HG03095 (cell line): ENCODE measurements around the gene NAMPT.

Experiments
- ATAC-seq: cut with Tn5 transposase; IDR thresholded peaks from one replicate; pipeline ENCODE4 v1.9.1; 2021; ENCODE audit warnings: moderate library complexity; ENCODE audit not compliant: unreplicated experiment

Gene NAMPT

GRCh38 chr7:106277976-106278375, 6.8 kb downstream of the NAMPT start:
- ATAC-seq, result no peak

- ATAC-seq, result no peak
These were observed 8.3 kb downstream of the NAMPT start for GRCh38 chr7:106276513-106276912.

- no peak for ATAC-seq
These were observed 11.6 kb downstream of the NAMPT start for GRCh38 chr7:106273009-106273668.

- ATAC-seq, result no peak
These were observed 14.4 kb downstream of the NAMPT start for GRCh38 chr7:106270122-106270977.

GRCh38 chr7:106269254-106269961, 15.4 kb downstream of the NAMPT start:
- no peak for ATAC-seq

GRCh38 chr7:106265133-106265532, 19.6 kb downstream of the NAMPT start:
- no peak for ATAC-seq

GRCh38 chr7:106262221-106262881, 22.4 kb downstream of the NAMPT start:
- no peak for ATAC-seq

GRCh38 chr7:106260136-106260561, 24.6 kb downstream of the NAMPT start:
- ATAC-seq, result peak; percentile 68

GRCh38 chr7:106258789-106259188, 26.0 kb downstream of the NAMPT start:
- no peak for ATAC-seq

- no peak for ATAC-seq
These were observed 27.0 kb downstream of the NAMPT start for GRCh38 chr7:106257752-106258151.

- no peak for ATAC-seq
These were observed 28.6 kb downstream of the NAMPT start for GRCh38 chr7:106256144-106256543.

GRCh38 chr7:106255246-106255645, 29.5 kb downstream of the NAMPT start:
- ATAC-seq, result no peak

GRCh38 chr7:106254525-106255116, 30.2 kb downstream of the NAMPT start:
- no peak for ATAC-seq

GRCh38 chr7:106252568-106252967, 32.2 kb downstream of the NAMPT start:
- ATAC-seq, result no peak

- ATAC-seq, result no peak
These were observed 35.3 kb downstream of the NAMPT start for GRCh38 chr7:106249488-106249887.

GRCh38 chr7:106248600-106248999, 36.2 kb downstream of the NAMPT start:
- ATAC-seq, result no peak

- no peak for ATAC-seq
These were observed 36.9 kb downstream of the NAMPT start for GRCh38 chr7:106247841-106248240.

GRCh38 chr7:106246902-106247711, 37.7 kb downstream of the NAMPT start:
- no peak for ATAC-seq

- ATAC-seq, result no peak
These were observed 40.9 kb downstream of the NAMPT start for GRCh38 chr7:106243893-106244292.

GRCh38 chr7:106239406-106239805, 45.4 kb downstream of the NAMPT start:
- no peak for ATAC-seq
